Suprapubic skin (tissue), 4 donors: Measurements from ENCODE around the gene SUCLG1. TPM values are rescaled to one million over a fixed set of nuclear protein-coding genes. Genes with fewer than 3 reads are reported as not detected.
A peak's percentile ranks its signal among the peaks of the same experiment; 100 is the strongest.

Experiments used
- DNase-seq, 2 donors: peaks; one replicate each; pipeline ENCODE4 v3.0.0-alpha.2; 2019; ENCODE audit warnings: low spot score in 2 of 2
- H3K27ac ChIP-seq: fragments of 200-600 bp; sonication (generic); one replicate; pipeline ENCODE4 v1.5.1; 2019
- H3K27me3 ChIP-seq: fragments of 200-600 bp; sonication (generic); one replicate; pipeline ENCODE4 v1.5.1; 2019
- H3K36me3 ChIP-seq: fragments of 200-600 bp; sonication (generic); one replicate; pipeline ENCODE4 v1.5.1; 2019
- H3K4me1 ChIP-seq: fragments of 200-600 bp; sonication (generic); one replicate; pipeline ENCODE4 v1.5.1; 2019
- H3K4me3 ChIP-seq: fragments of 200-600 bp; sonication (generic); one replicate; pipeline ENCODE4 v1.5.1; 2019; ENCODE audit warnings: mild to moderate bottlenecking
- H3K9me3 ChIP-seq: fragments of 200-600 bp; sonication (generic); one replicate; pipeline ENCODE4 v1.5.1; 2019
- CTCF ChIP-seq, 2 donors: fragments of 200-600 bp in 1 of 2; fragments of 450-650 bp in 1 of 2; sonication (generic) in 1 of 2; IDR thresholded peaks; one replicate each; pipeline ENCODE4 v1.5.1; 2016 to 2019; ENCODE audit warnings: antibody characterized with exemption in 2 of 2, mild to moderate bottlenecking in 1 of 2, moderate library complexity in 1 of 2
- EP300 ChIP-seq: sonication (generic); formaldehyde crosslinking; IDR thresholded peaks from one replicate; pipeline ENCODE4 v1.6.1; 2017; ENCODE audit warnings: antibody characterized with exemption
- POLR2A ChIP-seq, 2 donors: fragments of 450-650 bp; IDR thresholded peaks; one replicate each; pipeline ENCODE4 v1.6.1; 2017; ENCODE audit warnings: antibody characterized with exemption in 2 of 2, mild to moderate bottlenecking in 2 of 2, moderate library complexity in 2 of 2
- POLR2AphosphoS5 ChIP-seq, 3 donors: sonication (generic); formaldehyde crosslinking; IDR thresholded peaks; one replicate each; pipeline ENCODE4 v1.6.1; 2017; ENCODE audit warnings: antibody characterized with exemption in 3 of 3
- WGBS: methylation state at CpG from one replicate; pipeline ENCODE4 v1.1.5; 2018; 5-methylcytosine and 5-hydroxymethylcytosine counted together
- total RNA-seq, 4 donors: library from RNA; depleted of rRNA; stranded (reverse); fragments of >200 nt; gene quantifications; one replicate each; pipeline ENCODE4 v1.1.0, GENCODE V29; 2016

The SUCLG1 gene
- 10 to 100 TPM; 39.7 to 86.2 (median 71.5) TPM for total RNA-seq

GRCh38 chr2:84459018-84459943 is at the start of gene SUCLG1:
Gene SUCLG1, minus strand, starts transcription at chr2:84459280. Its CDS starts 11 bp downstream, at chr2:84459269.
- Histone ChIP-seq H3K4me3 (peak within 1 kb of the TSS; percentile 85), H3K27me3 (no peaks in the 10 kb centered on the region), H3K27ac (peak within 1 kb of the TSS; percentile 88), H3K9me3 (no peaks in the 10 kb centered on the region), H3K4me1 (peaks cover 25% of the 10 kb centered on the region), H3K36me3 (no peaks in the 10 kb centered on the region)
- TF ChIP-seq EP300, result no peak
- TF ChIP-seq CTCF (IDR thresholded peaks at IDR 0.05), result no peak
- TF ChIP-seq POLR2AphosphoS5 (IDR thresholded peaks at IDR 0.05), result peak in 2 of 3 donors; percentile 23 to 82
- peak in 1 of 2 donors; percentile 42 for TF ChIP-seq POLR2A (IDR thresholded peaks at IDR 0.05)
- under 1% methylated on average over 43 of the region's 57 CpGs for WGBS
- peak; percentile 90 to 91 for DNase-seq

- DNase-seq, result no peak
- Histone ChIP-seq H3K4me1 (no peaks in the 10 kb centered on the region), H3K36me3 (no peaks in the 10 kb centered on the region), H3K9me3 (no peaks in the 10 kb centered on the region), H3K27ac (no peak overlapping the region), H3K27me3 (no peaks in the 10 kb centered on the region), H3K4me3 (no peak overlapping the region)
- no peak for TF ChIP-seq CTCF (IDR thresholded peaks at IDR 0.05)
- no peak for TF ChIP-seq POLR2AphosphoS5 (IDR thresholded peaks at IDR 0.05)
- TF ChIP-seq POLR2A (IDR thresholded peaks at IDR 0.05), result no peak
- TF ChIP-seq EP300, result no peak
Observed at GRCh38 chr2:84498150-84498799, 39.2 kb upstream of the SUCLG1 start.

GRCh38 chr2:84497285-84497684 is 38.2 kb upstream of the SUCLG1 start:
- WGBS, result 91% methylated on average over 3 of the region's 3 CpGs
- Histone ChIP-seq H3K27ac (no peak overlapping the region), H3K27me3 (no peaks in the 10 kb centered on the region), H3K4me3 (no peak overlapping the region), H3K36me3 (no peaks in the 10 kb centered on the region), H3K4me1 (no peaks in the 10 kb centered on the region), H3K9me3 (no peaks in the 10 kb centered on the region)
- DNase-seq, result no peak
- TF ChIP-seq CTCF (IDR thresholded peaks at IDR 0.05) (no peak), POLR2AphosphoS5 (IDR thresholded peaks at IDR 0.05) (no peak), POLR2A (IDR thresholded peaks at IDR 0.05) (no peak), EP300 (no peak)

- TF ChIP-seq EP300, result no peak
- DNase-seq, result no peak
Observed at GRCh38 chr2:84496386-84496785, 37.3 kb upstream of the SUCLG1 start.

GRCh38 chr2:84495539-84496146 is 36.6 kb upstream of the SUCLG1 start:
- DNase-seq, result no peak

More at GRCh38 chr2:84496386-84496785, 37.3 kb upstream of the SUCLG1 start:
- Histone ChIP-seq H3K4me1 (no peaks in the 10 kb centered on the region), H3K4me3 (no peak overlapping the region), H3K27me3 (no peaks in the 10 kb centered on the region), H3K36me3 (no peaks in the 10 kb centered on the region), H3K9me3 (no peaks in the 10 kb centered on the region), H3K27ac (no peak overlapping the region)

More at GRCh38 chr2:84495539-84496146, 36.6 kb upstream of the SUCLG1 start:
- 24% methylated on average over 8 of the region's 8 CpGs for WGBS
- H3K4me1 ChIP-seq, result no peaks in the 10 kb centered on the region
- no peak overlapping the region for H3K27ac ChIP-seq
- no peaks in the 10 kb centered on the region for H3K9me3 ChIP-seq
- no peaks in the 10 kb centered on the region for H3K27me3 ChIP-seq
- H3K36me3 ChIP-seq, result no peaks in the 10 kb centered on the region
- H3K4me3 ChIP-seq, result no peak overlapping the region
- TF ChIP-seq POLR2AphosphoS5 (IDR thresholded peaks at IDR 0.05), result no peak
- peak; percentile 53 to 72 for TF ChIP-seq CTCF (IDR thresholded peaks at IDR 0.05)
